Measurements from ENCODE around the gene SMAD4. TPM values are rescaled to one million over a fixed set of nuclear protein-coding genes. Genes with fewer than 3 reads are reported as not detected.

SMAD4 gene
- total RNA-seq, 1 donor from 2014 or later: 87.2 TPM

- Mint-ChIP-seq H3K9me3 (ENCODE audit: unreplicated experiment) (no peaks in the 10 kb centered on the region), H3K27me3 (ENCODE audit: unreplicated experiment) (no peaks in the 10 kb centered on the region), H3K4me1 (ENCODE audit: unreplicated experiment) (no peaks in the 10 kb centered on the region), H3K4me3 (ENCODE audit: unreplicated experiment) (no peak overlapping the region), H3K36me3 (ENCODE audit: low read depth, unreplicated experiment) (peaks cover 6% of the 10 kb centered on the region), H3K27ac (ENCODE audit: unreplicated experiment) (no peak overlapping the region)
- no peak for TF ChIP-seq CTCF (IDR thresholded peaks at IDR 0.05; ENCODE audit: unreplicated experiment)
- DNase-seq (ENCODE audit: low spot score): no peak
Measured at GRCh38 chr18:51021226-51021965, 8.6 kb upstream of the SMAD4 start.

GRCh38 chr18:51025512-51025911 is 4.5 kb upstream of the SMAD4 start:
- DNase-seq (ENCODE audit: low spot score): no peak
- H3K27ac Mint-ChIP-seq (ENCODE audit: unreplicated experiment): no peak overlapping the region
- H3K9me3 Mint-ChIP-seq (ENCODE audit: unreplicated experiment): no peaks in the 10 kb centered on the region
- no peak overlapping the region for H3K4me3 Mint-ChIP-seq (ENCODE audit: unreplicated experiment)
- H3K36me3 Mint-ChIP-seq (ENCODE audit: low read depth, unreplicated experiment): peaks cover 6% of the 10 kb centered on the region
- no peak for TF ChIP-seq CTCF (IDR thresholded peaks at IDR 0.05; ENCODE audit: unreplicated experiment)
- H3K4me1 Mint-ChIP-seq (ENCODE audit: unreplicated experiment): peaks cover 10% of the 10 kb centered on the region
- peaks cover 9% of the 10 kb centered on the region for H3K27me3 Mint-ChIP-seq (ENCODE audit: unreplicated experiment)

GRCh38 chr18:51028201-51028805 is 1.7 kb upstream of the SMAD4 start:
- no peak overlapping the region for H3K4me3 Mint-ChIP-seq (ENCODE audit: unreplicated experiment)
- peaks cover 13% of the 10 kb centered on the region for H3K27me3 Mint-ChIP-seq (ENCODE audit: unreplicated experiment)
- peaks cover 9% of the 10 kb centered on the region for H3K36me3 Mint-ChIP-seq (ENCODE audit: low read depth, unreplicated experiment)
- no peak for TF ChIP-seq CTCF (IDR thresholded peaks at IDR 0.05; ENCODE audit: unreplicated experiment)
- H3K9me3 Mint-ChIP-seq (ENCODE audit: unreplicated experiment): no peaks in the 10 kb centered on the region
- DNase-seq (ENCODE audit: low spot score): no peak
- H3K4me1 Mint-ChIP-seq (ENCODE audit: unreplicated experiment): peaks cover 21% of the 10 kb centered on the region
- peak overlapping the region; percentile 12 for H3K27ac Mint-ChIP-seq (ENCODE audit: unreplicated experiment)

GRCh38 chr18:51029378-51029693 is 677 bp upstream of the SMAD4 start:
- no peak for DNase-seq (ENCODE audit: low spot score)
- Mint-ChIP-seq H3K36me3 (ENCODE audit: low read depth, unreplicated experiment) (peaks cover 4% of the 10 kb centered on the region), H3K4me1 (ENCODE audit: unreplicated experiment) (peaks cover 21% of the 10 kb centered on the region), H3K9me3 (ENCODE audit: unreplicated experiment) (no peaks in the 10 kb centered on the region), H3K4me3 (ENCODE audit: unreplicated experiment) (peak overlapping the region; percentile 94), H3K27ac (ENCODE audit: unreplicated experiment) (peak overlapping the region; percentile 94), H3K27me3 (ENCODE audit: unreplicated experiment) (peaks cover 13% of the 10 kb centered on the region)
- no peak for TF ChIP-seq CTCF (IDR thresholded peaks at IDR 0.05; ENCODE audit: unreplicated experiment)

GRCh38 chr18:51030537-51031258 is 685 bp downstream of the SMAD4 start:
- Mint-ChIP-seq H3K36me3 (ENCODE audit: low read depth, unreplicated experiment) (peaks cover 4% of the 10 kb centered on the region), H3K27me3 (ENCODE audit: unreplicated experiment) (peaks cover 13% of the 10 kb centered on the region), H3K9me3 (ENCODE audit: unreplicated experiment) (no peaks in the 10 kb centered on the region), H3K27ac (ENCODE audit: unreplicated experiment) (peak overlapping the region; percentile 96), H3K4me1 (ENCODE audit: unreplicated experiment) (peaks cover 25% of the 10 kb centered on the region), H3K4me3 (ENCODE audit: unreplicated experiment) (peak overlapping the region; percentile 98)
- DNase-seq (ENCODE audit: low spot score): peak; percentile 68
- TF ChIP-seq CTCF (IDR thresholded peaks at IDR 0.05; ENCODE audit: unreplicated experiment): no peak
